Pancreas (tissue), 10 donors: ENCODE data around the gene BEX1. TPM values are rescaled to one million over a fixed set of nuclear protein-coding genes. Genes with fewer than 3 reads are reported as not detected.

Experiments used
- ATAC-seq, 4 donors: fragments of 200-7000 bp; cut with Tn5 transposase; one replicate each; pipeline versions ENCODE4 v1.8.0 to v1.9.1; 2020; ENCODE audit warnings: mild to moderate bottlenecking in 4 of 4, moderate library complexity in 4 of 4
- DNase-seq, 6 donors: peaks; one replicate each; pipeline ENCODE4 v3.0.0-alpha.2; 2020
- FAIRE-seq: peaks from 2 replicates; lab custom pipeline; 2012; peaks lifted over from hg19 to GRCh38; lab: Jason Lieb, UNC
- H3K27ac ChIP-seq, 4 donors: fragments of 200-600 bp; sonication (generic); 1 replicate in 3 of 4; 2 replicates in 1 of 4; pipeline versions ENCODE4 v1.5.0 to v1.8.0; 2020
- H3K27me3 ChIP-seq, 4 donors: fragments of 200-600 bp; one replicate each; pipeline ENCODE4 v1.8.0; 2021
- H3K36me3 ChIP-seq, 3 donors: fragments of 200-600 bp; sonication (generic) in 1 of 3; one replicate each; pipeline versions ENCODE4 v1.5.0 to v1.8.0; 2020 to 2021
- H3K4me1 ChIP-seq, 3 donors: fragments of 200-600 bp; one replicate each; pipeline ENCODE4 v1.8.0; 2021
- H3K4me3 ChIP-seq, 4 donors: fragments of 200-600 bp; sonication (generic) in 2 of 4; one replicate each; pipeline versions ENCODE4 v1.5.0 to v1.8.0; 2020 to 2021
- H3K9me3 ChIP-seq, 4 donors: fragments of 200-600 bp; one replicate each; pipeline ENCODE4 v1.8.0; 2021
- CTCF ChIP-seq, 4 donors: fragments of 200-600 bp; sonication (generic) in 3 of 4; IDR thresholded peaks; one replicate each; pipeline versions ENCODE4 v1.5.0 to v1.8.0; 2021; ENCODE audit warnings: antibody characterized with exemption in 4 of 4
- WGBS, 2 donors: extraction: QIAGEN DNeasy Blood & Tissue Kit; methylation state at CpG; one replicate each; pipeline ENCODE4 v1.1.7; 2013; 5-methylcytosine and 5-hydroxymethylcytosine counted together
- intact Hi-C, 3 donors: fragments of 100-400 bp; cut with DNase I; formaldehyde crosslinking; loops; one replicate each; pipeline versions ENCODE4 v1.11.1 to v1.14.2; 2022
- polyA plus RNA-seq, 2 donors: library from polyadenylated mRNA; stranded (reverse); fragments of 200-250 nt; gene quantifications; one replicate each; pipeline ENCODE4 v1.2.3, GENCODE V29; 2013
- total RNA-seq, 6 donors: library from RNA; stranded (reverse); fragmentation: NEBNext Ultra II Directional in 4 of 6; extraction: Animal tissue kit (Norgen Biotek cat#: 25700) in 4 of 6; gene quantifications; one replicate each; pipeline versions ENCODE4 v1.2.1 to v1.2.4, GENCODE V29; 2021 to 2023
- donor health status: healthy with polysubstance abuse.
- donor health status: DM: no; HTN: no; CAD: no; lungs with moderate emphysema.
- donor health status: DM: no; HTN: no; CAD: no.
- donor health status: control.
- donor health status: control.
- donor health status: Bipolar disorder and iron deficiency.
- donor health status: DM: yes; HTN: yes; CAD: no.
- donor health status: DM: no; HTN: no; CAD: no.
- donor health status: DM: no; HTN: no; CAD: no.
- donor health status: DM: yes; HTN: yes; CAD: no.

The BEX1 gene
- total and polyA plus RNA-seq, 8 donors: 13.5 to 263 (median 29.4) TPM

- 34 to 42% methylated on average over 3 of the region's 3 CpGs for WGBS, 2 donors
- intact Hi-C loops: no loop called here
- no peak for FAIRE-seq
- Histone ChIP-seq H3K36me3 (no peaks in the 10 kb centered on the region), H3K4me1 (no peaks in the 10 kb centered on the region), H3K27me3 (peaks cover 0 to 7% (median 0%) of the 10 kb centered on the region in 4 donors), H3K27ac (peak overlapping the region in 1 of 4 donors; percentile 22), H3K9me3 (no peaks in the 10 kb centered on the region), H3K4me3 (no peak overlapping the region)
- peak in 2 of 6 donors; percentile 15 to 25 for DNase-seq
- no peak for TF ChIP-seq CTCF (IDR thresholded peaks at IDR 0.05)
- ATAC-seq: peak in 1 of 4 donors; percentile 31
Measured at GRCh38 chrX:103101299-103102042, 37.5 kb upstream of the BEX1 start.

GRCh38 chrX:103100484-103100883 is 36.5 kb upstream of the BEX1 start:
- no peak for FAIRE-seq
- 90 to 92% methylated on average over 4 of the region's 4 CpGs for WGBS, 2 donors
- H3K9me3 ChIP-seq: no peaks in the 10 kb centered on the region

GRCh38 chrX:103099691-103100090 is 35.7 kb upstream of the BEX1 start:
- H3K27ac ChIP-seq: no peak overlapping the region
- TF ChIP-seq CTCF (IDR thresholded peaks at IDR 0.05): no peak
- H3K27me3 ChIP-seq: peaks cover 0 to 7% (median 0%) of the 10 kb centered on the region in 4 donors
- no peaks in the 10 kb centered on the region for H3K36me3 ChIP-seq
- DNase-seq (no peak), ATAC-seq (no peak), FAIRE-seq (no peak)
- H3K9me3 ChIP-seq: no peaks in the 10 kb centered on the region
- 72 to 75% methylated on average over 4 of the region's 4 CpGs for WGBS, 2 donors
- no peak overlapping the region for H3K4me3 ChIP-seq
- intact Hi-C loops: no loop called here
- H3K4me1 ChIP-seq: no peaks in the 10 kb centered on the region

More at GRCh38 chrX:103100484-103100883, 36.5 kb upstream of the BEX1 start:
- H3K27ac ChIP-seq: no peak overlapping the region
- H3K4me3 ChIP-seq: no peak overlapping the region
- H3K4me1 ChIP-seq: no peaks in the 10 kb centered on the region
- ATAC-seq (no peak), DNase-seq (no peak)
- TF ChIP-seq CTCF (IDR thresholded peaks at IDR 0.05): no peak
- intact Hi-C loops: no loop called here
- no peaks in the 10 kb centered on the region for H3K36me3 ChIP-seq
- H3K27me3 ChIP-seq: peaks cover 0 to 7% (median 0%) of the 10 kb centered on the region in 4 donors

- TF ChIP-seq CTCF (IDR thresholded peaks at IDR 0.05): no peak
- Histone ChIP-seq H3K4me1 (no peaks in the 10 kb centered on the region), H3K36me3 (no peaks in the 10 kb centered on the region), H3K27ac (no peak overlapping the region), H3K4me3 (no peak overlapping the region), H3K27me3 (peaks cover 0 to 7% (median 0%) of the 10 kb centered on the region in 4 donors), H3K9me3 (no peaks in the 10 kb centered on the region)
- no peak for ATAC-seq
- intact Hi-C loops: no loop called here
- WGBS, 2 donors: 58 to 62% methylated on average over 2 of the region's 2 CpGs
- no peak for FAIRE-seq
- DNase-seq: no peak
Measured at GRCh38 chrX:103098488-103098887, 34.5 kb upstream of the BEX1 start.

- Histone ChIP-seq H3K27me3 (peaks cover 0 to 10% (median 0%) of the 10 kb centered on the region in 4 donors), H3K4me3 (no peak within 1 kb of the TSS), H3K27ac (no peak within 1 kb of the TSS), H3K9me3 (no peaks in the 10 kb centered on the region), H3K36me3 (no peaks in the 10 kb centered on the region), H3K4me1 (no peaks in the 10 kb centered on the region)
- no peak for DNase-seq
- no peak for TF ChIP-seq CTCF (IDR thresholded peaks at IDR 0.05)
- no peak for FAIRE-seq
- intact Hi-C loops: no loop called here
- WGBS, 2 donors: 83 to 85% methylated on average over 5 of the region's 5 CpGs
- ATAC-seq: no peak
Measured at GRCh38 chrX:103092942-103093341, 29.0 kb upstream of the BEX1 start, which contains the start of gene NXF3. NXF3 (minus strand) TSS chrX:103093143; CDS start chrX:103093023, 120 bp downstream.
